Neural cell (in vitro differentiated cells): ENCODE measurements around the gene P3H1. TPM values are rescaled to one million over a fixed set of nuclear protein-coding genes. Genes with fewer than 3 reads are reported as not detected.

Source experiments
- H2AFZ ChIP-seq: fragments of 200-600, 300-800 bp; sonication (generic), shearing (Covaris generic); 2 replicates; pipeline ENCODE4 v1.6.0; 2014; ENCODE audit warnings: low read depth, mild to moderate bottlenecking, antibody characterized with exemption, low read length, moderate library complexity
- H3F3A ChIP-seq: fragments of 200-600 bp; shearing (Covaris generic); 2 replicates; pipeline ENCODE4 v1.6.1; 2016; ENCODE audit warnings: mild to moderate bottlenecking, moderate library complexity, mixed read lengths, antibody characterized with exemption, low read length; ENCODE audit not compliant: insufficient read depth, poor library complexity, severe bottlenecking
- H3K27ac ChIP-seq: fragments of 200-600, 300-800 bp; sonication (generic), shearing (Covaris generic); 2 replicates; pipeline ENCODE4 v1.5.1; 2014; ENCODE audit warnings: mild to moderate bottlenecking, low read length, moderate library complexity
- H3K27me3 ChIP-seq: fragments of 300-800, 200-600 bp; sonication (generic), shearing (Covaris generic); 2 replicates; pipeline ENCODE4 v1.6.0; 2014; ENCODE audit warnings: mild to moderate bottlenecking, low read depth, low read length, moderate library complexity; ENCODE audit not compliant: insufficient read depth
- H3K36me3 ChIP-seq: fragments of 300-800, 200-600 bp; sonication (generic), shearing (Covaris generic); 2 replicates; pipeline ENCODE4 v1.5.1; 2014; ENCODE audit warnings: mild to moderate bottlenecking, antibody characterized with exemption, low read length, moderate library complexity; ENCODE audit not compliant: insufficient read depth
- H3K4me2 ChIP-seq: fragments of 300-800, 200-600 bp; sonication (generic), shearing (Covaris generic); 2 replicates; pipeline ENCODE4 v1.6.0; 2014; ENCODE audit warnings: mild to moderate bottlenecking, low read length
- H3K4me3 ChIP-seq: fragments of 300-800, 200-600 bp; sonication (generic), shearing (Covaris generic); 2 replicates; pipeline ENCODE4 v1.5.1; 2014; ENCODE audit warnings: mild to moderate bottlenecking, low read length, moderate library complexity
- H3K79me2 ChIP-seq: fragments of 200-600 bp; shearing (Covaris generic); replicated peaks from 2 replicates; pipeline ENCODE4 v1.6.0; 2014; ENCODE audit warnings: mild to moderate bottlenecking, low read length, moderate library complexity; ENCODE audit not compliant: insufficient read depth
- H3K9ac ChIP-seq: fragments of 300-800, 200-600 bp; sonication (generic), shearing (Covaris generic); 2 replicates; pipeline ENCODE4 v1.6.1; 2016; ENCODE audit warnings: mild to moderate bottlenecking, low read length, mixed read lengths
- H3K9me2 ChIP-seq: fragments of 200-600 bp; shearing (Covaris generic); 2 replicates; pipeline ENCODE4 v1.6.1; 2016; ENCODE audit warnings: mild to moderate bottlenecking, low read length, mixed read lengths; ENCODE audit not compliant: insufficient read depth
- H3K9me3 ChIP-seq: fragments of 200-600, 300-800 bp; sonication (generic), shearing (Covaris generic); 2 replicates; pipeline ENCODE4 v1.6.1; 2016; ENCODE audit warnings: mild to moderate bottlenecking, mixed run types, low read length, moderate library complexity, mixed read lengths
- H4K20me1 ChIP-seq: fragments of 200-600 bp; shearing (Covaris generic); 2 replicates; pipeline ENCODE4 v1.6.1; 2016; ENCODE audit warnings: mild to moderate bottlenecking, mixed run types; ENCODE audit not compliant: insufficient read depth
- EP300 ChIP-seq: fragments of 450-650 bp; conservative IDR thresholded peaks from 2 replicates; pipeline ENCODE4 v1.6.1; 2014; ENCODE audit warnings: antibody characterized with exemption, mild to moderate bottlenecking, moderate library complexity; ENCODE audit not compliant: poor library complexity, severe bottlenecking
- EZH2 ChIP-seq: fragments of 200-600, 300-800 bp; shearing (Covaris generic), sonication (generic); IDR thresholded peaks from 2 replicates; pipeline ENCODE4 v1.6.1; 2014; ENCODE audit warnings: antibody characterized with exemption, low read length, borderline replicate concordance, mild to moderate bottlenecking; ENCODE audit not compliant: insufficient read depth, poor library complexity, severe bottlenecking
- MXI1 ChIP-seq: fragments of 450-650 bp; conservative IDR thresholded peaks from 2 replicates; pipeline ENCODE4 v1.6.1; 2014; ENCODE audit warnings: antibody characterized with exemption, mild to moderate bottlenecking; ENCODE audit not compliant: poor library complexity, severe bottlenecking
- POLR2AphosphoS5 ChIP-seq: IDR thresholded peaks from 2 replicates; pipeline ENCODE4 v1.6.1; 2012
- RAD21 ChIP-seq: fragments of 450-650 bp; conservative IDR thresholded peaks from 2 replicates; pipeline ENCODE4 v1.6.1; 2014; ENCODE audit warnings: antibody characterized with exemption, mild to moderate bottlenecking, moderate library complexity
- SMC3 ChIP-seq: fragments of 450-650 bp; conservative IDR thresholded peaks from 2 replicates; pipeline ENCODE4 v1.6.1; 2014; ENCODE audit warnings: antibody characterized with exemption, mild to moderate bottlenecking, moderate library complexity; ENCODE audit not compliant: poor library complexity
- TAF1 ChIP-seq: IDR thresholded peaks from 2 replicates; pipeline ENCODE4 v1.6.1; 2012; ENCODE audit warnings: low read depth
- polyA plus RNA-seq: library from polyadenylated mRNA; depleted of rRNA; stranded (reverse); fragments of >200 nt; gene quantifications from 2 replicates; pipeline ENCODE4 v1.2.3, GENCODE V29; 2014
- TF ChIP-seq, protein P1 (sequence below): fragments of 450-650 bp; IDR thresholded peaks from 2 replicates; pipeline ENCODE4 v1.5.1; 2014; ENCODE audit warnings: antibody characterized with exemption, mild to moderate bottlenecking, moderate library complexity; ENCODE audit not compliant: poor library complexity, severe bottlenecking

The P3H1 gene
- polyA plus RNA-seq, 1 donor from 2014 or later = 32.4 TPM

GRCh38 chr1:42765832-42766740 is 742 bp downstream of the P3H1 start:
- H3K27ac ChIP-seq = peak overlapping the region; percentile 94

GRCh38 chr1:42765269-42765668 is 1.6 kb downstream of the P3H1 start:
- no peaks in the 10 kb centered on the region for H3K27me3 ChIP-seq
- no peaks in the 10 kb centered on the region for H3K36me3 ChIP-seq
- H3K27ac ChIP-seq = peak overlapping the region; percentile 94
- no peak overlapping the region for H2AFZ ChIP-seq
- H3K4me3 ChIP-seq = peak overlapping the region; percentile 98
- H4K20me1 ChIP-seq = no peaks in the 10 kb centered on the region
- H3K9me2 ChIP-seq = no peaks in the 10 kb centered on the region
- H3K9ac ChIP-seq = peak overlapping the region; percentile 92
- H3F3A ChIP-seq = no peaks in the 10 kb centered on the region
- H3K4me2 ChIP-seq = peak overlapping the region; percentile 53
- peaks cover 61% of the 10 kb centered on the region for H3K79me2 ChIP-seq
- no peaks in the 10 kb centered on the region for H3K9me3 ChIP-seq
- TF ChIP-seq TAF1 (peak; percentile 2), POLR2AphosphoS5 (no peak)
- TF ChIP-seq, protein P1, sequence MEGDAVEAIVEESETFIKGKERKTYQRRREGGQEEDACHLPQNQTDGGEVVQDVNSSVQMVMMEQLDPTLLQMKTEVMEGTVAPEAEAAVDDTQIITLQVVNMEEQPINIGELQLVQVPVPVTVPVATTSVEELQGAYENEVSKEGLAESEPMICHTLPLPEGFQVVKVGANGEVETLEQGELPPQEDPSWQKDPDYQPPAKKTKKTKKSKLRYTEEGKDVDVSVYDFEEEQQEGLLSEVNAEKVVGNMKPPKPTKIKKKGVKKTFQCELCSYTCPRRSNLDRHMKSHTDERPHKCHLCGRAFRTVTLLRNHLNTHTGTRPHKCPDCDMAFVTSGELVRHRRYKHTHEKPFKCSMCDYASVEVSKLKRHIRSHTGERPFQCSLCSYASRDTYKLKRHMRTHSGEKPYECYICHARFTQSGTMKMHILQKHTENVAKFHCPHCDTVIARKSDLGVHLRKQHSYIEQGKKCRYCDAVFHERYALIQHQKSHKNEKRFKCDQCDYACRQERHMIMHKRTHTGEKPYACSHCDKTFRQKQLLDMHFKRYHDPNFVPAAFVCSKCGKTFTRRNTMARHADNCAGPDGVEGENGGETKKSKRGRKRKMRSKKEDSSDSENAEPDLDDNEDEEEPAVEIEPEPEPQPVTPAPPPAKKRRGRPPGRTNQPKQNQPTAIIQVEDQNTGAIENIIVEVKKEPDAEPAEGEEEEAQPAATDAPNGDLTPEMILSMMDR = no peak

More at GRCh38 chr1:42765832-42766740, 742 bp downstream of the P3H1 start:
- H3K36me3 ChIP-seq = no peaks in the 10 kb centered on the region
- peaks cover 68% of the 10 kb centered on the region for H3K79me2 ChIP-seq
- no peaks in the 10 kb centered on the region for H3F3A ChIP-seq
- no peaks in the 10 kb centered on the region for H4K20me1 ChIP-seq
- H3K4me3 ChIP-seq = peak overlapping the region; percentile 98
- peak overlapping the region; percentile 53 for H3K4me2 ChIP-seq
- H3K9me3 ChIP-seq = no peaks in the 10 kb centered on the region
- no peaks in the 10 kb centered on the region for H3K9me2 ChIP-seq
- no peaks in the 10 kb centered on the region for H3K27me3 ChIP-seq
- peak overlapping the region; percentile 92 for H3K9ac ChIP-seq
- H2AFZ ChIP-seq = peak overlapping the region; percentile 47
- TF ChIP-seq SMC3 (peak; percentile 68), EP300 (no peak), POLR2AphosphoS5 (peak; percentile 16), EZH2 (no peak), RAD21 (peak; percentile 66), TAF1 (peak; percentile 9), MXI1 (peak; percentile 68)
- TF ChIP-seq, protein P1 = peak; percentile 79

GRCh38 chr1:42762269-42762668 is 4.6 kb downstream of the P3H1 start:
- Histone ChIP-seq H2AFZ (no peak overlapping the region), H3K9me3 (no peaks in the 10 kb centered on the region), H3K27ac (no peak overlapping the region), H3K36me3 (no peaks in the 10 kb centered on the region), H3K9ac (no peak overlapping the region), H3F3A (no peaks in the 10 kb centered on the region), H3K79me2 (peaks cover 34% of the 10 kb centered on the region), H3K27me3 (no peaks in the 10 kb centered on the region), H4K20me1 (no peaks in the 10 kb centered on the region), H3K4me2 (no peak overlapping the region), H3K9me2 (no peaks in the 10 kb centered on the region), H3K4me3 (no peak overlapping the region)
- no peak for TF ChIP-seq POLR2AphosphoS5
- TF ChIP-seq MXI1 = no peak
